Activated CD4-positive, CD25-positive, alpha-beta regulatory T cell (primary cell): ENCODE measurements around the gene MAT2B.

Source experiments
- DNase-seq, 4 experiments: peaks; one replicate each; lab custom pipeline; 2025; lab: John Stamatoyannopoulos, UW

Gene MAT2B

GRCh38 chr5:163551156-163551555 is 45.7 kb downstream of the MAT2B start:
- no peak for DNase-seq

DNA sequence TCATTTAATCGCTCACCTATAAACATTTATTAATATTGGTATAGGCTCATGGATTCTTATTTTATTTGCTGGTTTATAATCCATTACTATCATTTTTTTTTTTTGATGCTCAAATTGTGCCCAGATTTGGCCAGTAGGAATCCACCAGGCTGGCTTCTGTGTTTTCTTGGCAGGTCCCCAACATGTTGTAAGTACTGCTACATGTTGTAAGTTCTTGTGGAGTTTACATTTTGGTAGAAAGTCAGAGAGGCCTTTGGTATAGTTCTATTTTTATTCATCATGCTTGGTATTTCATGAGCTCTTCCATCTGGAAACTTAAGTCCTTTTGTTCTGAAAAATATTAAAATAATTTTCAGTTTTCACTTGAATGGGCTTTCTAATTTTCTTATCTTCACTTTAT is 47.1 kb downstream of the MAT2B start:
- DNase-seq = no peak

- no peak for DNase-seq
These were observed 55.9 kb downstream of the MAT2B start for GRCh38 chr5:163561339-163561738.

- DNase-seq = no peak
These were observed 56.7 kb downstream of the MAT2B start for GRCh38 chr5:163562071-163562470.

DNA sequence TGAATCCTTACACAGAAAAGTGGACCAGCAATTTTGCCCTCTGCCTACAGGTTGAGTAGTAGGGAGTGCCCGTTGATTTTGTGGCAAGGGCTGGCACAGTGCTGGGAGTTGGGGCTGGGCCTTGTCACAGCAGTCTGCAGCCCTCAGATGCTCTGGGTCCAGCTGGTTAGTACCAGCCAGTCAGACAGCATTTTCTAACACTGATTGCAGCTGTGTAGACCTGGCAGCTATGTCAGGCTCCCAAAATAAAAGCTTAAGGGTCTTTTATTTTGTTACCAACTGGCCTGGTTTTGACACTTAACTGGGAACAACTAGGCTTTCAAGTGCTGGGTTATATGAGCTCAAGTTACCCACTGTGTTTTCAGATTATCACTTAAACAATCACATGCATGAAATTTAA is 57.7 kb downstream of the MAT2B start:
- no peak for DNase-seq

- DNase-seq = no peak
These were observed 58.5 kb downstream of the MAT2B start for GRCh38 chr5:163563880-163564279.

GRCh38 chr5:163564321-163564938 is 59.0 kb downstream of the MAT2B start:
- peak; percentile 4 to 33 (median 12) for DNase-seq

- no peak for DNase-seq
These were observed 60.1 kb downstream of the MAT2B start for GRCh38 chr5:163565492-163565891.

- DNase-seq = peak in 1 of 4 experiments; percentile 4
These were observed 60.7 kb downstream of the MAT2B start for GRCh38 chr5:163565931-163566608.

DNA sequence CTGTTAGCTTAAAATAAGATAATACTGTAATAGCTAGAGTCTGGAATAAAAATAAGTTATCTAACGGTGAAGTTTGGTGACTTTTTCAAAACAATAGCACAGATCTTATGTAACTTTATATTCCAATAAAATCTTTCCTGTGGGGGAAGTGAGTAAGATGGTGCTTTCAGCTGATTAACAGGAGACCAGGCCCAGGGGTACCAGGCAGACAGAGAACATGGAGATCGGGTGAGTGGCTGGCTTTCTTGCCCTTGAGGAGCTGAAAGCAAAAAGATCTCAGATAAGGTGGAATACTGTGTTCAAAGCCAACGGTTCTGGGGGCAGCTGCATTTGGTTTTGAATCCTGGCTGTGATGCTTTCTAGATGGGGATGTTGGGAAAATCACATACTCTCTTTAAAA is 61.3 kb downstream of the MAT2B start:
- DNase-seq = no peak

DNA sequence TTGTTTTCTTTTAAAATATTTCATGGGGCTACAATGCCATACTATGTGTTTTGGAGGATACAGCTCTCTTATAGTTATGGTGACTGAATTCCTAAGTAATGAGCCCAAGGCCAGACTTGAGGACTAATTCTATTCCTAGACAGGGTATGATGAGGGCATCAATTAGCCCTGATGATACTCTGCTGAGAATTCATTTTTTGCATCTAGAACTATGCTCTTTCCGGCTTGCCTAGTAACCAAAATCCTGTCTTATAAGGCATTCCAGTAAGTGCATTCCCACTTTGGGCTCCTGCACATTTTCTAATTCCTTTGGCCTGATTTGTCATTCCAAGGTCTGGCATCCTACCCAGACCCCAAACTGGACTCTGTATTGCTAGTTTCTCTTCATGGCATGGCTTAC is 62.4 kb downstream of the MAT2B start:
- DNase-seq = no peak
